IMR-90 (cell line): ENCODE data around the gene MICAL3. TPM values are rescaled to one million over a fixed set of nuclear protein-coding genes. Genes with fewer than 3 reads are reported as not detected.

ENCODE experiments used
- ATAC-seq: fragments of 200-7000 bp; cut with Tn5 transposase; 2 replicates; pipeline ENCODE4 v1.9.1; 2020; ENCODE audit warnings: low read depth, mild to moderate bottlenecking, moderate library complexity
- BruUV-seq: library from RNA; stranded (reverse); fragments of 400-500 nt; replicated peaks from 2 replicates; lab custom pipeline; 2021; lab: Mats Ljungman, UMichigan
- CTCF ChIA-PET: fragments of 300-600 bp; formaldehyde crosslinking; extraction: SDS; loops from one replicate; lab custom pipeline; 2021; ENCODE audit warnings: antibody characterized with exemption; lab: Yijun Ruan, JAX
- POLR2A ChIA-PET: fragments of 300-600 bp; sonication (Branson Sonifier 250); formaldehyde crosslinking; loops from one replicate; lab custom pipeline; 2022; ENCODE audit warnings: antibody characterized with exemption; ENCODE audit not compliant: unreplicated experiment; lab: Charles Lee
- DNase-seq: peaks from one replicate; pipeline ENCODE4 v3.0.0; 2013
- H2AFZ ChIP-seq: replicated peaks from 2 replicates; pipeline ENCODE3; 2013; ENCODE audit warnings: low read length, mild to moderate bottlenecking; ENCODE audit not compliant: poor library complexity
- H2AK5ac ChIP-seq: 2 replicates; pipeline ENCODE4 v1.6.1; 2013; ENCODE audit warnings: low read depth, low read length, inconsistent platforms
- H2AK9ac ChIP-seq: replicated peaks from 2 replicates; pipeline ENCODE3; 2013; ENCODE audit warnings: mild to moderate bottlenecking, low read depth, low read length, moderate library complexity; ENCODE audit not compliant: poor library complexity
- H2BK120ac ChIP-seq: 2 replicates; pipeline ENCODE4 v1.6.1; 2013; ENCODE audit warnings: low read depth, low read length, inconsistent platforms
- H2BK15ac ChIP-seq: 3 replicates; pipeline ENCODE4 v1.6.1; 2013; ENCODE audit warnings: low read depth, low read length, inconsistent platforms
- H2BK20ac ChIP-seq: 2 replicates; pipeline ENCODE4 v1.6.1; 2013; ENCODE audit warnings: low read depth, mild to moderate bottlenecking, inconsistent platforms, low read length, moderate library complexity
- H2BK5ac ChIP-seq: 2 replicates; pipeline ENCODE4 v1.6.1; 2013; ENCODE audit warnings: mild to moderate bottlenecking, low read depth, low read length, inconsistent platforms; ENCODE audit not compliant: poor library complexity, severe bottlenecking
- H3K14ac ChIP-seq: replicated peaks from 2 replicates; pipeline ENCODE4 v1.6.1; 2013; ENCODE audit warnings: low read depth, low read length, inconsistent platforms
- H3K18ac ChIP-seq: 2 replicates; pipeline ENCODE4 v1.6.1; 2013; ENCODE audit warnings: low read depth, low read length, control low read depth
- H3K23ac ChIP-seq: 2 replicates; pipeline ENCODE4 v1.6.1; 2013; ENCODE audit warnings: low read depth, low read length, inconsistent platforms
- H3K27ac ChIP-seq: 2 replicates; pipeline ENCODE4 v1.5.1; 2013; ENCODE audit warnings: mild to moderate bottlenecking, control low read depth, low read length; ENCODE audit not compliant: insufficient read depth
- H3K27me3 ChIP-seq: 2 replicates; pipeline ENCODE4 v1.6.1; 2013; ENCODE audit warnings: low read length; ENCODE audit not compliant: control insufficient read depth, insufficient read depth
- H3K36me3 ChIP-seq: 2 replicates; pipeline ENCODE4 v1.6.1; 2013; ENCODE audit warnings: low read length, mixed read lengths; ENCODE audit not compliant: control insufficient read depth, insufficient read depth
- H3K4ac ChIP-seq: 2 replicates; pipeline ENCODE4 v1.6.1; 2013; ENCODE audit warnings: low read depth, low read length, inconsistent platforms
- H3K4me1 ChIP-seq: 2 replicates; pipeline ENCODE4 v1.6.1; 2013; ENCODE audit warnings: low read length, mixed read lengths; ENCODE audit not compliant: control insufficient read depth, insufficient read depth
- H3K4me2 ChIP-seq: 2 replicates; pipeline ENCODE4 v1.6.1; 2013; ENCODE audit warnings: low read depth, mild to moderate bottlenecking, control low read depth, low read length, moderate library complexity
- H3K4me3 ChIP-seq: 2 replicates; pipeline ENCODE4 v1.5.1; 2013; ENCODE audit warnings: low read depth, mild to moderate bottlenecking, control low read depth, low read length, moderate library complexity; ENCODE audit not compliant: insufficient read depth
- H3K56ac ChIP-seq: 2 replicates; pipeline ENCODE4 v1.6.1; 2013; ENCODE audit warnings: low read length, inconsistent platforms; ENCODE audit not compliant: insufficient read depth; ENCODE audit errors: extremely low read depth
- H3K79me1 ChIP-seq, 2 experiments: 2 replicates each; pipeline ENCODE4 v1.6.1; 2013; ENCODE audit warnings: low read length in 2 of 2, inconsistent platforms in 1 of 2, low read depth in 1 of 2
- H3K9ac ChIP-seq: 2 replicates; pipeline ENCODE4 v1.6.1; 2013; ENCODE audit warnings: low read depth, low read length, control low read depth
- H3K9me1 ChIP-seq: 2 replicates; pipeline ENCODE4 v1.6.1; 2013; ENCODE audit warnings: low read length, inconsistent platforms; ENCODE audit not compliant: insufficient read depth
- H3K9me3 ChIP-seq: 2 replicates; pipeline ENCODE4 v1.6.1; 2013; ENCODE audit warnings: low read length; ENCODE audit not compliant: control insufficient read depth, insufficient read depth
- H4K20me1 ChIP-seq: 2 replicates; pipeline ENCODE4 v1.6.1; 2013; ENCODE audit warnings: low read length, inconsistent platforms; ENCODE audit not compliant: insufficient read depth
- H4K5ac ChIP-seq: 2 replicates; pipeline ENCODE4 v1.6.1; 2013; ENCODE audit warnings: mild to moderate bottlenecking, low read depth, low read length, control low read depth
- H4K8ac ChIP-seq, 2 experiments: 2 replicates each; pipeline ENCODE4 v1.6.1; 2013; ENCODE audit warnings: low read depth in 2 of 2, low read length in 2 of 2, control low read depth in 1 of 2, inconsistent platforms in 1 of 2
- H4K91ac ChIP-seq: 2 replicates; pipeline ENCODE4 v1.6.1; 2013; ENCODE audit warnings: low read depth, low read length, inconsistent platforms; ENCODE audit not compliant: insufficient read depth
- CEBPB ChIP-seq: IDR thresholded peaks from 2 replicates; pipeline ENCODE4 v1.6.1; 2012; ENCODE audit warnings: low read depth, low read length, improper control_type of control experiment
- CHD1 ChIP-seq: IDR thresholded peaks from 2 replicates; pipeline ENCODE4 v1.6.1; 2012; ENCODE audit warnings: low read depth, low read length, improper control_type of control experiment
- FOS ChIP-seq: fragments of 150-350 bp; IDR thresholded peaks from 2 replicates; pipeline ENCODE4 v1.6.1; 2016; ENCODE audit warnings: low read depth, low read length
- MXI1 ChIP-seq: IDR thresholded peaks from 2 replicates; pipeline ENCODE4 v1.6.1; 2012; ENCODE audit warnings: low read depth, mild to moderate bottlenecking, low read length, moderate library complexity, borderline replicate concordance
- POLR2A ChIP-seq: IDR thresholded peaks from 2 replicates; pipeline ENCODE4 v1.6.1; 2012; ENCODE audit warnings: mild to moderate bottlenecking, low read depth, low read length
- RAD21 ChIP-seq: IDR thresholded peaks from 2 replicates; pipeline ENCODE4 v1.6.1; 2012; ENCODE audit warnings: low read length, improper control_type of control experiment
- SMC3 ChIP-seq: fragments of 150-350 bp; IDR thresholded peaks from 2 replicates; pipeline ENCODE4 v1.6.1; 2016; ENCODE audit warnings: low read depth, mild to moderate bottlenecking, antibody characterized with exemption, low read length, moderate library complexity
- WGBS, 2 experiments: methylation state at CpG; one replicate each; pipeline versions ENCODE4 v1.1.5 to v1.1.7; 2013; ENCODE audit warnings: missing lambda C conversion rate in 2 of 2; ENCODE audit not compliant: insufficient read length in 1 of 2; ENCODE audit errors: extremely low coverage in 2 of 2; 5-methylcytosine and 5-hydroxymethylcytosine counted together
- dilution Hi-C: fragments of 300-500 bp; cut with HindIII; formaldehyde crosslinking; loops from one replicate; pipeline ENCODE4 v1.14.3; 2018; ENCODE audit warnings: low sequenced_read_pairs; ENCODE audit not compliant: unreplicated experiment
- in situ Hi-C: fragments of 300-500 bp; cut with MboI; formaldehyde crosslinking; loops from 3 replicates; pipeline ENCODE4 v1.14.3; 2019; ENCODE audit warnings: low sequenced_read_pairs, inconsistent platforms, mixed read lengths
- intact Hi-C: fragments of 100-400 bp; cut with micrococcal nuclease; formaldehyde crosslinking; loops from 2 replicates; pipeline ENCODE4 v1.10.0; 2022
- polyA plus RNA-seq, 3 experiments: library from polyadenylated mRNA; depleted of rRNA; stranded (reverse); fragments of >200 nt; gene quantifications; 2 replicates each; pipeline ENCODE4 v1.2.3, GENCODE V29; 2012; ENCODE audit warnings: low replicate concordance in 1 of 3
- total RNA-seq: library from RNA; depleted of rRNA; stranded (reverse); fragments of >200 nt; gene quantifications from 2 replicates; pipeline ENCODE4 v1.2.3, GENCODE V29; 2012
- TF ChIP-seq, protein P1 (sequence below): conservative IDR thresholded peaks from 2 replicates; pipeline ENCODE4 v1.5.1; 2012; ENCODE audit warnings: mild to moderate bottlenecking, low read depth, low read length, improper control_type of control experiment

The MICAL3 gene
- total and polyA plus RNA-seq, 2 of the 4 experiments (the other 2 are of a cell fraction): 17.6 to 26.8 TPM

DNA sequence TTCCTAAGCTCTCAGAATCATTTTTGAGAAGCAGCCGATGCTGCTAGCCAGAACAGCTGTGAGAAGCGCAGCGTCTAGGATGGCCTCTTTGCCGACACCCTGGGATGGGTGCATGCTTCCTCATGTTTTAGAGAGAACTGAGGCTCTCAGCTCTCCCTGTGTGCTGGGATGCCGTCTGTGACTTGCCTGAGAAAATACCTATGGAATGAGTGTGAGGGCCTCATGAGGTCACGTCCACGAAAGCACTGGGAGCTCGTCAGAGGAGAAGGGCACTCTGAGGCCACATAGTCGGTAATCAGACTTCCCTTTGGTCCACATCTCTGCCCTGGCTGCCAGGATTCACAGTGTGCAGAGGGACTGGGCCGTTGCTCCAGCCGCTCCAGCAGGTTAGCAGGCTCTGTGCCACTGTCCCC, 54.7 kb downstream of the MICAL3 start:
- Histone ChIP-seq H3K4me2 (peak overlapping the region; percentile 58), H3K4ac (peak overlapping the region; percentile 94), H4K20me1 (peaks cover 16% of the 10 kb centered on the region; the same call in 1 of the 2 replicates), H2AK9ac (peak overlapping the region; percentile 47), H3K9ac (peak overlapping the region; percentile 29), H3K9me3 (no peaks in the 10 kb centered on the region), H2BK120ac (peak overlapping the region; percentile 87), H2BK20ac (peak overlapping the region; percentile 77), H3K18ac (peak overlapping the region; percentile 62), H4K5ac (peak overlapping the region; percentile 68), H3K23ac (peak overlapping the region; percentile 82), H4K91ac (peak overlapping the region; percentile 83), H2BK15ac (peak overlapping the region; percentile 51), H3K14ac (peak overlapping the region; percentile 72), H3K36me3 (no peaks in the 10 kb centered on the region), H3K79me1 (peaks cover 58 to 91% of the 10 kb centered on the region in 2 experiments), H2AFZ (peak overlapping the region; percentile 33), H3K4me1 (peaks cover 43% of the 10 kb centered on the region), H2AK5ac (peak overlapping the region; percentile 68), H3K27me3 (no peaks in the 10 kb centered on the region), H4K8ac (peak overlapping the region; percentile 72 to 84), H3K4me3 (no peak overlapping the region), H3K9me1 (peaks cover 41% of the 10 kb centered on the region), H3K56ac (peak overlapping the region; percentile 60), H3K27ac (peak overlapping the region; percentile 81), H2BK5ac (peak overlapping the region; percentile 86)
- dilution Hi-C loops (no loop called here), intact Hi-C loops (loop anchor here (5.0 kb wide), 1 partner anchor 47 kb away; no protein-coding TSS in a partner anchor), in situ Hi-C loops (loop anchor here (5.0 kb wide), 1 partner anchor 57 kb away; no protein-coding TSS in a partner anchor)
- no TSS peak for BruUV-seq
- peak; percentile 87 for TF ChIP-seq POLR2A
- peak; percentile 92 for TF ChIP-seq FOS
- TF ChIP-seq CHD1: no peak
- peak; percentile 39; the same call in 1 of the 2 replicates for TF ChIP-seq MXI1
- TF ChIP-seq RAD21: peak; percentile 17
- TF ChIP-seq SMC3: peak; percentile 13; the same call in 1 of the 2 replicates
- TF ChIP-seq, protein P1, sequence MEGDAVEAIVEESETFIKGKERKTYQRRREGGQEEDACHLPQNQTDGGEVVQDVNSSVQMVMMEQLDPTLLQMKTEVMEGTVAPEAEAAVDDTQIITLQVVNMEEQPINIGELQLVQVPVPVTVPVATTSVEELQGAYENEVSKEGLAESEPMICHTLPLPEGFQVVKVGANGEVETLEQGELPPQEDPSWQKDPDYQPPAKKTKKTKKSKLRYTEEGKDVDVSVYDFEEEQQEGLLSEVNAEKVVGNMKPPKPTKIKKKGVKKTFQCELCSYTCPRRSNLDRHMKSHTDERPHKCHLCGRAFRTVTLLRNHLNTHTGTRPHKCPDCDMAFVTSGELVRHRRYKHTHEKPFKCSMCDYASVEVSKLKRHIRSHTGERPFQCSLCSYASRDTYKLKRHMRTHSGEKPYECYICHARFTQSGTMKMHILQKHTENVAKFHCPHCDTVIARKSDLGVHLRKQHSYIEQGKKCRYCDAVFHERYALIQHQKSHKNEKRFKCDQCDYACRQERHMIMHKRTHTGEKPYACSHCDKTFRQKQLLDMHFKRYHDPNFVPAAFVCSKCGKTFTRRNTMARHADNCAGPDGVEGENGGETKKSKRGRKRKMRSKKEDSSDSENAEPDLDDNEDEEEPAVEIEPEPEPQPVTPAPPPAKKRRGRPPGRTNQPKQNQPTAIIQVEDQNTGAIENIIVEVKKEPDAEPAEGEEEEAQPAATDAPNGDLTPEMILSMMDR: no peak
- TF ChIP-seq CEBPB: no peak
- DNase-seq: peak; percentile 99
- CTCF ChIA-PET: no interaction called here
- ATAC-seq: peak; percentile 77
- WGBS, 2 experiments: 0% methylated on average over 1 of the region's 11 CpGs; no CpG with 5 or more reads in 1 of the 2 experiments
- POLR2A ChIA-PET: no interaction called here
